GM18505 (cell line): ENCODE measurements around the gene RNF8.
"Not testable (repeated sequence)": the region's sequence is repeated elsewhere in the genome, so short reads cannot be mapped to it uniquely, and the experiment has no call there.

Experiments used
- ATAC-seq: cut with Tn5 transposase; IDR thresholded peaks from one replicate; pipeline ENCODE4 v1.9.1; 2021; ENCODE audit not compliant: unreplicated experiment
- POLR2A ChIP-seq: IDR thresholded peaks from 4 replicates; pipeline ENCODE4 v1.6.1; 2011; ENCODE audit warnings: borderline replicate concordance; ENCODE audit not compliant: insufficient read depth, insufficient read length; ENCODE audit errors: extremely low read depth

The RNF8 gene

DNA sequence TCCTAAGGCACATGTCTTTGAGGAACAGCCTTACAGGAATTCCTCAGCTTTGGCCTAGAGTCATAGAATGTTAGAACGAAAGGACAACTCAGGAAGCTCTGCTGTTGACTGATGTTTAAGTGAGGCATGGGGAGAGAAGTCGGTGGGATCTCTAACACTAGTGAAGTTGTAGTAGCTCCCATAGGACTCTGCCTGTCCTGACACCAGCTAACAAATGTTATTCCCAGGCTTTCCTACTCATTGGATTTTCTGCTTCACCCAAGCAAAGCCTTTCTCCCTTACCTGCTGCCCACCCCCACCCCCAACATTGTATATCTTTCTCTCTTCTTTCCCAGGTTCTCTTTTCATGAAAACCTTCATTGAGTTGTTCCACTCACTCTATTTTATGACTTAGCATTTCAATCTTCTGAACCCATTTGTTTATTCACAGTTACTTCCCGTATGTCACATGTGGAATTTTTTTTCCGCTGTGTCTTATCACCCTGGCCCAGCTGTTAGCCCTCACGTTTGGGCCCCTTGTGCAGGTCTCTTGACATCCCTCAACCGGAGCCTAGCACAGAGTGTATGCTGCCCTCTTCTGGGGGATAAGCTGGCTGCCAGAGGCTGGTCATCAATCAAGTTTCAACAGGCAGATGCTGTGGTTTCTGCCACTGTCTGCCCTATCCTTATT lies 39.2 kb upstream of the RNF8 start:
- no peak for ATAC-seq
- no peak for TF ChIP-seq POLR2A

DNA sequence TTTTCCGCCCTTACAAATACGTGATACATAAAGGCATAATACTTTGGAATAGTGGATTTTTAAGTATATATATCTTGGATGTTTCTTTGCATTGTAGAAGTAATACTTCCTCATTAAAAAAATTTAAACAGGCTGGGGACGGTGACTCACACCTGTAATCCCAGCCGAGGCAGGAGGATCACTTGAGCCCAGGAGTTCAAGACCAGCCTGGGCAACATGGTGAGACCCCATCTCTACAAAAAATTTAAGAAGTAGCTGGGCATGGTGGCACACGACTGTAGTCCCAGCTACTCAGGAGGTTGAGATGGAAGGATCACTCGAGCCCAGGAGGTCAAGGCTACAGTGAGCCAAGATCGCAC lies 38.6 kb upstream of the RNF8 start:
- ATAC-seq: no peak
- TF ChIP-seq POLR2A: no peak

DNA sequence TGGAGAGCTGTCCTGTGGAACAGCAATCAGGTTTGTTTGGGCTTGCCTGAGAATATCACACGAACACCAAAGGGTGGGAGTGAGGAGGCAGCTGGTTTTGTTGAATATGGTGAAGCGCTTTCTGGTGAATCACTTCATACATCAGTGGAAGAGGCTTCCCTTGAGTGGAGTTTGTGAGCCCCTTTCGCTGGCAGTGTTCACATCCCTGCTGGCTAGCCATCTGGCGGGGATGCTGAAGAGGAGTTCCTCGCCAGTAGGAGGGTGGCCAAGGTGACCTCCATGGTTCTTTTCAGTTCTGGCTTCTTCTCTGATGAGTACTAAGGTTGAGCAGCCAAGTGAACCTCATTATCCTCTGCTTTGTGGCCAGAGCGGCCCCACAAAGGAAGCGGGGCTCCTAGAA lies 37.7 kb upstream of the RNF8 start:
- ATAC-seq: no peak
- TF ChIP-seq POLR2A: no peak

DNA sequence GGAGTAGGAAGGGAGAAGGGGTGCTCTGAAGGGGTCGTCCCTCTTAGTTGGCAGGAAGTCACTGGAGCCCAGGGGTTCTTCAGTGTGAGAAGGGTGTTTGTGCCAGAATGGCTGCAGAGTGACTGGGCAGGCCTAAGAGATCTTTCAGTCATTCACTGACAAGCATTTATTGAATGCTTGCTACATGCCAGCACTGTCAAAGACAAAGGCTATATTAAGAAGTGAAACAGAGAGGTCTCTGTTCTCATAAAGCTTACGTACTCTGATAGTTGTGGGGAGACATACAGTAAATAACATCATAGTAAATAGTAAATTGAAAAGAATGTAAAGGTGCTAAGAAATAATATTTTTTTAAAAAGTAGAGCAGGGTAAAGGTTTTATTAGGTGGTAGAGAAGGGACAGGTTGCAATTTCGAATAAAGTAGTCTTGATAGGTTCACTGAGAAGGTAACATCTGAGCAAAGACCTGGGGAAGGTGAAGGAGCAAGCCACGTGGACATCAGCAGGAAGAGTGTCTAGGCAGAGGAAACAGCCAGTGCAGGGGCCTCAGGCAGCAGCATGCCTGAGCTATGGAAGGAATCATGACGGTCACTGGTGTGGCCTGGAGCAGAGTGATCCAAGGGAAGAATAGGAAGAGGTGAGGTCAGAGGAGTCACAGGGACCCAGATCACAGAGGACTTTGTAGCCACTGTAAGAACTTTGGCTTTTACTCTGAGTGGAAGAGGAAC lies 36.3 kb upstream of the RNF8 start:
- TF ChIP-seq POLR2A: no peak
- no peak for ATAC-seq

DNA sequence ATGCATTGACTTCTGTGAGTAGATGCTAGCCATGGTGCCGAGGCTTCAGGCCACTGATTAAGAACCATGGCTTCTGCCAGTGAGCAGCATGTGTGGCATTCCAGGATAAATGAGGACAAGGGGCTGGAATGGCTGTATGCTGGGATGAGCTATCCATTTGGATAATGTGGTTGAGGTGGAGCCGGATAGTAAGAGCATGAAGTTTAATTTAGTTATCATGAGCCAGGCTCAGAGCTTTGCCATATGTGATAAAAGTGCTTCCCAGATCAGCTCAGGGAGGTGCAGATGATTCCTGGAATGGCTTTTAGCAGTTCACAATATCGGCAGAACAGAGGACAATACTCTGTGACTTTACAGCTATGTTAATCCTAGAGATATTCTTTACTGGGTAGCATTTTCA lies 34.6 kb upstream of the RNF8 start:
- no peak for TF ChIP-seq POLR2A
- ATAC-seq: no peak

DNA sequence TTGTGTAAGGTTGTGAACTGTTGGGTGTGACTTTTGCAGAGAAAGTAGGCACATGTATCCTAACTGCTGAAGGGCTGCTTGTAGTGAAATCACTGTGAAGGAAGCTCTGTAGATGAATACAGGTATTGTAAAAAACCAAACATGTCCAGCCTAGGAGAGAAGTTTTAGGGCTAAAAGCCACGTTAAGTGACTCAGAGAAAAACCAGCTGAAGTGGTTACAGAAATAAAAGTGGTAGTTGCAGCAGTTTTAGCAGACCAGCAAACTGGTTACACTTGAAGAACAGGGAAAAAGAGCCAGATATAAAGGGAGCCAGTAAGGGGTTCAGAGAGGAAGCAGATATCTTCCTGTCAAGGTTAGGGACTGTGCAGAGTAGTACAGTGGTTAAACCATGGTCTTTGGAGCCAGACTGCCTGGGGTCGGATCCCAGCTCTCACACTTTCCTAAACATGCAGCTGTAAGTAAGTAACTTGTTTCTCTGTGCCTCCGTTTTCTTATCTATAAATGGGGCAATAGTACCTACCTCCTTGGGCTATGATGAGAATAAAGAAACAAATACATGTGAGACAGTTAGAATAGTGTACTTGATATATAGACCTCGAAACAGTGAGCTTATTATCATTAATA lies 33.8 kb upstream of the RNF8 start:
- no peak for TF ChIP-seq POLR2A
- no peak for ATAC-seq

DNA sequence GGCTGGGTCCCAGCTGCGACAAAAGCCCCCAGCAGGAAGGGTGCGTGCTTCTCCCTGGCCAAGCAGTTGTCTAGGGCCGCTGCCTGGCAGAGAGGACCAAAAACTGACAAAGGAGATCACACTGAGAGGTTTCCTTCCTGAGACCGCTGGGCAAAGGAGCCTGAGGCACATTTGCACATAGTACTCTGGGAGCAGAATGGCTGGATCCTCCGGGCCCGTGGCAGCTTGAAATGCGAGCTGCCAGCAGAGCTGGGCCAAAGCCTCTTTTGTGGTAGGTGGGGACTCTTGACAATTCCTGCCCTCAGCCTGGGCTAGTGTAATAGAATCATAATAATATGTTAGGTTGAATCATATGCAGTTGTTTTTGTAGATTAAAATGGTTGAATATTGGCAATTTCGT lies 33.1 kb upstream of the RNF8 start:
- ATAC-seq: no peak
- no peak for TF ChIP-seq POLR2A

DNA sequence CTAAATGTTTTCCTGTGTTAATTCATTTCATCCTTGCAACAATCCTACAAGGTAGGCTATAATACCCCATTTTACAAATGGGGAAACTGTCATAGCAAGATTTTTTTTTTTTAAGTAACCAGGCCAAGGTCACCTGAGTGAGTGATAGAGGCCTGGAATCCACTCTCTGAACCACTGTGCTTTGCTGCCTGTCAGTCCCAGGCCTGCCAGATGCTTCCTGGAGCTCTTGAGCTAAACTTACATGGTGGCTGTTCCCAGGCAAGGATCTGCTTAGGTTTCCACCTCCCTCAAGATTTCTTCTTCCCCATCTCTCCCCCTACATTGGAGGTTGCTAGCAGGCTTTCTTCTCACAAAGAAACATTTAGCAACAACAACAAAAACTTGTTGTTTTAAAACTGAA lies 32.7 kb upstream of the RNF8 start:
- TF ChIP-seq POLR2A: no peak
- no peak for ATAC-seq

DNA sequence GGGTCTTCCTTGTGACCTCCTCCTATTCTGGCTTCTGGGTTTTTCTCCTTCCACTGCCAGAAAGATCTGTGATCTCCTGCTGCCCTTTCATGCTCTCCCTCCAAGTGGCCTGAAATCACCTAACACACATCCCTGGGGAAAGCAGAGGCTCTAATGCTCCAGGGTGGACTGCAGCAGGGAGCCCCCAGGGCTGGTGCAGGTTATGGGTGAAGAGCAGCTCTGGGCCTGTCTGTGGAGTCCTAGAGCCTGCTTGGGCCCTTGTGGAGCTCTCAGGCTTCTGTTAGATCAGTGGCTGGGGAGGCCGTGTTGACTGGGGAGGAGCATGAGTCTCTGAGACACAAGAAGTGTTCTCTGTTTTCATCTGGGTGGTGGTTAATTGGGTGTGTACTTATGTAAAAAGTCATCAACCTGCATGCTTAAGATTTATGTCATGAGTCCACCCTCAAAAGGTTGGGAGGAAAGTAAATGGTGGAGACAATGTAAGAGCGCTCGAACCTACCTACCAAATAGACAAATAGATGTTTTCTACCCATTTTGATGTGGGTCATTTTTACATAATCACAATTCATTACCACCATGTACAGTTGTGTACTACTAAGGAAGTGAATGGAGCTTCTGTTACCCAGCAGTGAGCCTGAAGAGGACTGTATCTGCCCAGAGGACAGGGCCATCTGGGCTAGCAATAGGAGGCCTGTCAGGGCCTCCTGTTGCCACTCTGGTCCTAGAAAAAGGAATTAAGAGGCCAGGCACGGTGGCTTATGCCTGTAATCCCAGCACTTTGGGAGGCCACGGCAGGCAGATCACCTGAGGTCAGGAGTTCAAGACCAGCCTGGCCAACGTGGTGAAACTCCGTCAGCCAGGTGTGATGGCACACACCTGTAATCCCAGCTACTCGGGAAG lies 32.0 kb upstream of the RNF8 start:
- ATAC-seq: no peak
- TF ChIP-seq POLR2A: no peak

DNA sequence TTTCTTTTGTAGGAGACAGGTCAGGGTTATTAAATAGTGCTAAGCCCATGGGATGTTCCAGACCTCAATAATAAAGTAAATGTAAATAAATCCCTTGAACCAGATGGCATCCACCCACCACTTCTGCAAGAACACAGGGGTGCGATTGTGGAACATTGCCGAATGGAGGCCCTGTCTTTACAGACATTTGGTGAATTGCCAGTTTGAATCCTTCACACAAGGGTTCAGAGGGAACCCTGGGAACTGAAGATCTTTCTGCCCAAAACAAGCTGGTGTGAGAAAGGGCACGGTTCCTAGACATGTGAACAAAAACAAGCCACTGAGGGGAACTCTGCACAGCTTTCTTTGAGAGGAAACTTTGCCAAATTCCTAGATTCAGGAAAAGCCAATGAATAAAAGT lies 30.2 kb upstream of the RNF8 start:
- no peak for TF ChIP-seq POLR2A
- ATAC-seq: no peak

DNA sequence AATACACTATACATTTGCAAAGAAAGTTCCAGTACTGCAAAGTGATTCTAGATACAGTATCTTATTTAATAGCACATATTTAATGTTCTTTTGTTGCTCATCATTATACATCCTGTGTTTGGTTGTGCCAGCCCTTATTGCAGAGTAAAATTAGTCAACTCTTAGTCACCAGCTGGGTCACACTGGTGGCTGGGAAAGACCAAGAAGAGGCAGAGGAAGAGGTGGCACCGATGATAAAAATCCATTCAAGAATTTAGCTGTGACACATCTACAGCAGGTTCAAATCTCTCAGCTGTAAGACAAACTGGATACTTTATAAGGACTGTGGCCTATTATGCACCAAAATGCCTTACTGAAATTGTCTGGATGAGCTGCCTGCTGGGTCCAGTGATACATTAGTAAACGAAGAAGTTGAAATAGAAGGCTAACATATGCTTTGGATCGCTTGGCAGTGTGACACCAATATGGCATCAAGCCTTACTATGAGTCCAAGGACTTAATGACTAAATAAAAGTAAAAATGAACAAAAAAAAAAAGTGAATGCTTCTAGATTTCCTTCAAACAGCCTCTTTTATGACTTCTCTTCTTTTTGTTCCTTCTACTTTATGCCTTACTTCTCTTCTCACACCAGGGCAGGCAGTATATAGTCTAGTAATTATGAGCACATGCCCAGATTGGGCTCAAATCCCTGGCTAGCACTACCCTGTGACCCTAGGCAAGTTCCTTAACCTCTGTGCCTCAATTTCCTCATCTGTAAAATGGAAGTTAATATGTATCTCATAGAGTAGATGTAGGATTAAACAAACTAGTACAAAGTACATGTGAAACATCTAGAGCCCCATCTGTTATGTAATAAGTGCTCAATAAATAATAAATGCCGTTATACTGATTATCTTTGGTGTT lies 29.4 kb upstream of the RNF8 start:
- TF ChIP-seq POLR2A: no peak
- ATAC-seq: no peak

DNA sequence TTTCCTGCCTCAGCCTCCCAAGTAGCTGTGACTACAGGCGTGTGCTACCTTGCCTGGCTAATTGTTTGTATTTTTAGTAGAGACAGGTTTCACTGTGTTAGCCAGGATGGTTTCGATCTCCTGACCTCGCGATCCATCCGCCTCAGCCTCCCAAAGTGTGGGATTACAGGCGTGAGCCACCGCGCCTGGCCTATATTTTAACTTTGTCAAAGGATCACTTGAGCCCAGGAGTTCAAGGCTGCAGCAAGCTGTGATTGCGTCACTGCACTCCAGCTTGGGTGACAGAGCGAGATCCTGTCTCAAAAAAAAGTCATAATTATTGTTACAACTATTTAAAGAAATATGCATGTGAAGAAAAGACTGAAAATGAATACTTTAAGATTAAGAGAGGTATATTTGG lies 23.4 kb upstream of the RNF8 start:
- ATAC-seq: not testable (repeated sequence)
